ENCODE results near the gene PGLYRP3. TPM values are rescaled to one million over a fixed set of nuclear protein-coding genes. Genes with fewer than 3 reads are reported as not detected.

The PGLYRP3 gene
- polyA plus RNA-seq, 1 donor from 2014 or later, result not detected

DNA sequence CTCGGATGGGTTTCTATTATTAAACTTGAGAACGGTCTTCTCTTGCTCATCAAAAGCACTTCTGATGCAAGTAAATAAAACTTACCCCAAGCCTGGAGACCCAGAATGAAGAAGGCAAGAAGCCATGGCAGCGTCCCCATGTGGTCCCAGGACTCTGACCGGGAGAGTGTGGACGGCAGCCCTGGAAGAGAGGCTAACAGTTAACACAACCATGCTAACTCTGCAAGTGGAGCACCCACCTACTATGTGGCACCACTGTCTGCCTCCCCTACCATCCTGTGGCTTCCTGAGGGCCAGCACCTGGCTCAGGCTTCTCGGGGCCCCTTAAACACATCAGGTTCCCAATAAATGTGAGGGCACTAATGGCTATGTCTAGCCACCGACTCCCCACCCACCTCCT lies 2.2 kb downstream of the PGLYRP3 start (continued):
- TF ChIP-seq, protein P1, sequence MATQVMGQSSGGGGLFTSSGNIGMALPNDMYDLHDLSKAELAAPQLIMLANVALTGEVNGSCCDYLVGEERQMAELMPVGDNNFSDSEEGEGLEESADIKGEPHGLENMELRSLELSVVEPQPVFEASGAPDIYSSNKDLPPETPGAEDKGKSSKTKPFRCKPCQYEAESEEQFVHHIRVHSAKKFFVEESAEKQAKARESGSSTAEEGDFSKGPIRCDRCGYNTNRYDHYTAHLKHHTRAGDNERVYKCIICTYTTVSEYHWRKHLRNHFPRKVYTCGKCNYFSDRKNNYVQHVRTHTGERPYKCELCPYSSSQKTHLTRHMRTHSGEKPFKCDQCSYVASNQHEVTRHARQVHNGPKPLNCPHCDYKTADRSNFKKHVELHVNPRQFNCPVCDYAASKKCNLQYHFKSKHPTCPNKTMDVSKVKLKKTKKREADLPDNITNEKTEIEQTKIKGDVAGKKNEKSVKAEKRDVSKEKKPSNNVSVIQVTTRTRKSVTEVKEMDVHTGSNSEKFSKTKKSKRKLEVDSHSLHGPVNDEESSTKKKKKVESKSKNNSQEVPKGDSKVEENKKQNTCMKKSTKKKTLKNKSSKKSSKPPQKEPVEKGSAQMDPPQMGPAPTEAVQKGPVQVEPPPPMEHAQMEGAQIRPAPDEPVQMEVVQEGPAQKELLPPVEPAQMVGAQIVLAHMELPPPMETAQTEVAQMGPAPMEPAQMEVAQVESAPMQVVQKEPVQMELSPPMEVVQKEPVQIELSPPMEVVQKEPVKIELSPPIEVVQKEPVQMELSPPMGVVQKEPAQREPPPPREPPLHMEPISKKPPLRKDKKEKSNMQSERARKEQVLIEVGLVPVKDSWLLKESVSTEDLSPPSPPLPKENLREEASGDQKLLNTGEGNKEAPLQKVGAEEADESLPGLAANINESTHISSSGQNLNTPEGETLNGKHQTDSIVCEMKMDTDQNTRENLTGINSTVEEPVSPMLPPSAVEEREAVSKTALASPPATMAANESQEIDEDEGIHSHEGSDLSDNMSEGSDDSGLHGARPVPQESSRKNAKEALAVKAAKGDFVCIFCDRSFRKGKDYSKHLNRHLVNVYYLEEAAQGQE (IDR thresholded peaks at IDR 0.05; ENCODE audit: borderline replicate concordance), result no peak
- TF ChIP-seq RAD21 (conservative IDR thresholded peaks at IDR 0.05), result no peak

DNA sequence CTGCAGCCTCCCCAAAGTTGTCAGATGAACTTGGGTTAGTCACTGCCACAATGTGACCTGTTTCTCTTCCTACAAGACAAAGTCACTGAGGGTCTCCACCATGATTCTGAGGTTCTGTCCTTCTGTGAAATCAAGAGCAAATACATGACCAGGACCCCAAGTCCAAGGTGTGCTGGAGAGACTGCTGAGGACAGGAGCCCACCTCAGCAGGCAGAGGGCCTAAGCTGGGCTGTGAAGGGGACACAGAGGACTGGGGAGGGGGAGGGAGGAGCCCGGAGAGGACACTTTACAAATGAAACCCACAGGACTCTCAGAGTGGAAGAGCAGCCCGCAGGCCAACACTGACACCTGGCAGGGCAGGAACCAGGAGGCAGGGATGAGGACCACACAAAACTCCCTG lies 3.3 kb downstream of the PGLYRP3 start:
- H3K4me2 ChIP-seq (ENCODE audit: low read length), result no peak overlapping the region
- no peaks in the 10 kb centered on the region for H3F3A ChIP-seq (ENCODE audit: insufficient read depth, low read length, poor library complexity, severe bottlenecking)
- no peaks in the 10 kb centered on the region for H3K27me3 ChIP-seq (ENCODE audit: insufficient read depth, low read depth, low read length)
- no peak overlapping the region for H2AFZ ChIP-seq (ENCODE audit: low read depth, low read length)
- no peaks in the 10 kb centered on the region for H3K9me3 ChIP-seq (ENCODE audit: low read length)
- H3K4me3 ChIP-seq (ENCODE audit: low read length), result no peak overlapping the region
- TF ChIP-seq SMC3 (conservative IDR thresholded peaks at IDR 0.05; ENCODE audit: poor library complexity), result no peak
- TF ChIP-seq MXI1 (conservative IDR thresholded peaks at IDR 0.05; ENCODE audit: poor library complexity, severe bottlenecking), result no peak
- TF ChIP-seq, protein P2, sequence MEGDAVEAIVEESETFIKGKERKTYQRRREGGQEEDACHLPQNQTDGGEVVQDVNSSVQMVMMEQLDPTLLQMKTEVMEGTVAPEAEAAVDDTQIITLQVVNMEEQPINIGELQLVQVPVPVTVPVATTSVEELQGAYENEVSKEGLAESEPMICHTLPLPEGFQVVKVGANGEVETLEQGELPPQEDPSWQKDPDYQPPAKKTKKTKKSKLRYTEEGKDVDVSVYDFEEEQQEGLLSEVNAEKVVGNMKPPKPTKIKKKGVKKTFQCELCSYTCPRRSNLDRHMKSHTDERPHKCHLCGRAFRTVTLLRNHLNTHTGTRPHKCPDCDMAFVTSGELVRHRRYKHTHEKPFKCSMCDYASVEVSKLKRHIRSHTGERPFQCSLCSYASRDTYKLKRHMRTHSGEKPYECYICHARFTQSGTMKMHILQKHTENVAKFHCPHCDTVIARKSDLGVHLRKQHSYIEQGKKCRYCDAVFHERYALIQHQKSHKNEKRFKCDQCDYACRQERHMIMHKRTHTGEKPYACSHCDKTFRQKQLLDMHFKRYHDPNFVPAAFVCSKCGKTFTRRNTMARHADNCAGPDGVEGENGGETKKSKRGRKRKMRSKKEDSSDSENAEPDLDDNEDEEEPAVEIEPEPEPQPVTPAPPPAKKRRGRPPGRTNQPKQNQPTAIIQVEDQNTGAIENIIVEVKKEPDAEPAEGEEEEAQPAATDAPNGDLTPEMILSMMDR (IDR thresholded peaks at IDR 0.05; ENCODE audit: poor library complexity, severe bottlenecking), result no peak
- TF ChIP-seq POLR2AphosphoS5 (IDR thresholded peaks at IDR 0.05), result no peak
- TF ChIP-seq, protein P1 (IDR thresholded peaks at IDR 0.05; ENCODE audit: borderline replicate concordance), result no peak
- no peak for TF ChIP-seq TAF1 (IDR thresholded peaks at IDR 0.05; ENCODE audit: low read depth)
- no peak for TF ChIP-seq EZH2 (IDR thresholded peaks at IDR 0.05; ENCODE audit: borderline replicate concordance, insufficient read depth, low read length, poor library complexity, severe bottlenecking)
- no peak for TF ChIP-seq EP300 (conservative IDR thresholded peaks at IDR 0.05; ENCODE audit: poor library complexity, severe bottlenecking)
- no peak for TF ChIP-seq RAD21 (conservative IDR thresholded peaks at IDR 0.05)
- no peak overlapping the region for H3K9ac ChIP-seq (ENCODE audit: low read length)
- H3K27ac ChIP-seq (ENCODE audit: low read length), result no peak overlapping the region
- H4K20me1 ChIP-seq (ENCODE audit: insufficient read depth), result no peaks in the 10 kb centered on the region
- no peaks in the 10 kb centered on the region for H3K36me3 ChIP-seq (ENCODE audit: insufficient read depth, low read length)
- no peaks in the 10 kb centered on the region for H3K79me2 ChIP-seq (replicated peaks; ENCODE audit: insufficient read depth, low read length)
- H3K9me2 ChIP-seq (ENCODE audit: insufficient read depth, low read length), result no peaks in the 10 kb centered on the region
